ENCODE results near the gene KIF24. TPM values are rescaled to one million over a fixed set of nuclear protein-coding genes. Genes with fewer than 3 reads are reported as not detected.

Gene KIF24
- total and polyA plus RNA-seq, 2 of the 4 experiments (the other 2 are of a cell fraction) = 1.4 to 3.0 TPM

DNA sequence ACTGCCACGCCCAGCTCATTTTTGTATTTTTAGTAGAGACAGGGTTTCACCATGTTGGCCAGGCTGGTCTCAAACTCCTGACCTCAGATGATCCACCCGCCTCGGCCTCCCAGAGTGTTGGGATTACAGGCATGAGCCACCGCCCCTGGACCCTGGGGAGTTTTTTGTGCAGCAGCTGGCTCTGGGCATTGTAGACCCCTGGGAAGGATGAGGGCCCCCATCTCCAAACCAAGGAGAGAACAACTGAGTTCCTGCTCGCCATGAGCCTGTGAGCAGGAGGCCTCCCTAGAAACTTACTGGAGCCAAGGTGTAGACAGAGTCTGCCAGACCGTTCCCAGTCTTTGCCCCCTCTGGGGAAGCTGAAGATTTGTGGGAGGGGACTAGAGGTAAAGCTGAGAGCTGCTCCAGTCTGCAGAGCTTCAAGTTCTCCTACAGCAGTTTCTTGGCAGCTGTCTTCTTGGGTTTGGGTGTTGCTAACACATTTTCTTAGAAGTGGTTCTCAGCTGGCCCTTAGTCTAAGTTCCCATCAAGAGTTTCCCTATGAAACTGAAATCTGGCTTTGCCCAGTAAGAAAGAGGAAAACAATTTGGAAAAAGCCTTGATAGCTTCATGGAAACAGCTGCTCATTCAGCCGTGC, 12.7 kb upstream of the KIF24 start:
- Histone ChIP-seq H3K18ac (ENCODE audit: low read depth, low read length) (no peak overlapping the region), H3K27ac (ENCODE audit: insufficient read depth, low read length) (no peak overlapping the region), H4K20me1 (ENCODE audit: insufficient read depth, low read length) (no peaks in the 10 kb centered on the region), H3K56ac (ENCODE audit: extremely low read depth, insufficient read depth, low read length) (no peak overlapping the region), H3K9me3 (ENCODE audit: control insufficient read depth, insufficient read depth, low read length) (no peaks in the 10 kb centered on the region), H2AFZ (replicated peaks; ENCODE audit: low read length, poor library complexity) (no peak overlapping the region), H3K4me2 (ENCODE audit: low read depth, low read length) (no peak overlapping the region), H4K8ac (ENCODE audit: low read depth in 2 of 2, low read length in 2 of 2) (no peak overlapping the region), H3K4me1 (ENCODE audit: control insufficient read depth, insufficient read depth, low read length) (no peaks in the 10 kb centered on the region), H3K4ac (ENCODE audit: low read depth, low read length) (no peak overlapping the region), H3K23ac (ENCODE audit: low read depth, low read length) (no peak overlapping the region), H4K91ac (ENCODE audit: insufficient read depth, low read depth, low read length) (no peak overlapping the region), H3K9ac (ENCODE audit: low read depth, low read length) (no peak overlapping the region), H2BK5ac (ENCODE audit: low read depth, low read length, poor library complexity, severe bottlenecking) (no peak overlapping the region), H2AK9ac (replicated peaks; ENCODE audit: low read depth, low read length, poor library complexity) (no peak overlapping the region), H2BK15ac (ENCODE audit: low read depth, low read length) (no peak overlapping the region), H3K36me3 (ENCODE audit: control insufficient read depth, insufficient read depth, low read length) (peaks cover 37% of the 10 kb centered on the region), H2BK120ac (ENCODE audit: low read depth, low read length) (no peak overlapping the region), H2AK5ac (ENCODE audit: low read depth, low read length) (no peak overlapping the region), H3K9me1 (ENCODE audit: insufficient read depth, low read length) (no peaks in the 10 kb centered on the region; the same call in 1 of the 2 replicates), H3K14ac (replicated peaks; ENCODE audit: low read depth, low read length) (no peak overlapping the region), H2BK20ac (ENCODE audit: low read depth, low read length) (no peak overlapping the region), H3K79me1 (ENCODE audit: low read depth in 1 of 2, low read length in 2 of 2) (peaks cover 6 to 11% of the 10 kb centered on the region in 2 experiments; a peak in 3 of 4 replicates), H4K5ac (ENCODE audit: low read depth, low read length) (no peak overlapping the region), H3K27me3 (ENCODE audit: control insufficient read depth, insufficient read depth, low read length) (no peaks in the 10 kb centered on the region), H3K4me3 (ENCODE audit: insufficient read depth, low read depth, low read length) (no peak overlapping the region)
- in situ Hi-C loops (cut with MboI; ENCODE audit: low sequenced_read_pairs) (no loop called here), intact Hi-C loops (cut with micrococcal nuclease) (no loop called here), dilution Hi-C loops (cut with HindIII; ENCODE audit: low sequenced_read_pairs, unreplicated experiment) (no loop called here)
- WGBS, 2 experiments (ENCODE audit: extremely low coverage in 2 of 2, insufficient read length in 1 of 2) = 0% methylated on average over 1 of the region's 7 CpGs; no CpG with 5 or more reads in 1 of the 2 experiments
- CTCF ChIA-PET = no interaction called here
- POLR2A ChIA-PET (ENCODE audit: unreplicated experiment) = no interaction called here
- no TSS peak for BruUV-seq (replicated peaks)
- ATAC-seq (ENCODE audit: low read depth) (no peak), DNase-seq (no peak)
- TF ChIP-seq, protein P1, sequence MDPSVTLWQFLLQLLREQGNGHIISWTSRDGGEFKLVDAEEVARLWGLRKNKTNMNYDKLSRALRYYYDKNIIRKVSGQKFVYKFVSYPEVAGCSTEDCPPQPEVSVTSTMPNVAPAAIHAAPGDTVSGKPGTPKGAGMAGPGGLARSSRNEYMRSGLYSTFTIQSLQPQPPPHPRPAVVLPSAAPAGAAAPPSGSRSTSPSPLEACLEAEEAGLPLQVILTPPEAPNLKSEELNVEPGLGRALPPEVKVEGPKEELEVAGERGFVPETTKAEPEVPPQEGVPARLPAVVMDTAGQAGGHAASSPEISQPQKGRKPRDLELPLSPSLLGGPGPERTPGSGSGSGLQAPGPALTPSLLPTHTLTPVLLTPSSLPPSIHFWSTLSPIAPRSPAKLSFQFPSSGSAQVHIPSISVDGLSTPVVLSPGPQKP (IDR thresholded peaks at IDR 0.05; ENCODE audit: borderline replicate concordance, low read depth, low read length) = no peak
- TF ChIP-seq MAZ (IDR thresholded peaks at IDR 0.05; ENCODE audit: borderline replicate concordance, low read depth, low read length) (no peak), MAFK (IDR thresholded peaks at IDR 0.05; ENCODE audit: low read depth, low read length) (no peak), FOS (IDR thresholded peaks at IDR 0.05; ENCODE audit: low read depth, low read length) (no peak), BHLHE40 (IDR thresholded peaks at IDR 0.05; ENCODE audit: low read depth, low read length) (no peak)
